Stimulated activated CD4-positive, alpha-beta T cell treated with anti-CD3 and anti-CD28 coated beads, TNF-alpha, amount 100 ng/mL, for 24 hours (primary cell): ENCODE data around the gene BAIAP2.

Experiments used
- DNase-seq, 3 experiments: peaks; one replicate each; pipeline ENCODE4 v3.0.0-alpha.2; 2020; ENCODE audit warnings: low read depth in 3 of 3

BAIAP2 gene

DNA sequence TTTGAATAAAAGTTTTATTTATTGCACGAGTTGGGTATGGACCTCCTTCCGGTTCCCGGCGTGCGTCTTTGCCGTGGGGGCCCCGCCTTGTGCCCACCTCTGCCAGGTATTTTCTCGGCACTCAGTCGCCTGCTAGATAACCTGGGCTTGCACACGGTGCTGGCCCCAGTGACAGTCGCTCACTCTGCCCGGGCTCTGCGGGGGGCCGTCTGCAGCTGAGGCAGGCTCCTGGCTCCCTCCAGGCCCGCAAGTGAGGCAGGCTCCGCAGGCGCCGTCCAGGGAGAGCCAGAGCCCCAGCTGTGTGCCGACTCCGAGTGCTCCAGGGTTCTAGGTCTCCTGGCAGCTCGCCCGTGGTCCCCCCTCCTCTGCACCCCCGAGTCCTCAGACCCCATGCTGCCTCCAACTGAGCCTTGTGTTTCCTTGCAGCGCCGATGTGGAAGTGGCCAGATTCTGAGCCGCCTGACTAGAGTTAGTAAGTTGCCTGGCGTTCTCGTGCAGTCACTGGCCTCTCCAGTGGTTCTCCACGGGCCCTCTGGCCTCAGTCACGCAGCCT is 75.6 kb downstream of the BAIAP2 start:
- no peak for DNase-seq

DNA sequence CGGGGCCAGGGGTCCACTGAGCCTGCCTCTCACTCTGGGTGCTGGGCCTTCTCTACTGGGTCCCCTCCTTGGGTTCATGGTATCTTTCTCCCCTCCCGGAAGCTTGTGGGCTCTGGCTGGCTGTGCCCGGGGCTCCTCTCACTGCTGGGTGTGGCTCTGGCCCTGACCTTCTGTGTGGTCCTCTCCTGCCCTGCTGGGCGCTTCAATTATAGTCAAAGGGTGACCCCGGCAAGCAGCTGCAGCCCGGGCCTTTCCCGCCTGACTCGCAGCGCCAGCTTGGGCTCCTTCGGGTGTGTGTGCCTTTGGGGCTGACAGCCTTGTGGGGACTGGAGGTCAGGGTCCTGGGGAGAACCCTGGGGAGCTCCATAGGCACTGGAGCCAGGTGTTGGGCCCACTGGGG is 76.1 kb downstream of the BAIAP2 start:
- no peak for DNase-seq

DNA sequence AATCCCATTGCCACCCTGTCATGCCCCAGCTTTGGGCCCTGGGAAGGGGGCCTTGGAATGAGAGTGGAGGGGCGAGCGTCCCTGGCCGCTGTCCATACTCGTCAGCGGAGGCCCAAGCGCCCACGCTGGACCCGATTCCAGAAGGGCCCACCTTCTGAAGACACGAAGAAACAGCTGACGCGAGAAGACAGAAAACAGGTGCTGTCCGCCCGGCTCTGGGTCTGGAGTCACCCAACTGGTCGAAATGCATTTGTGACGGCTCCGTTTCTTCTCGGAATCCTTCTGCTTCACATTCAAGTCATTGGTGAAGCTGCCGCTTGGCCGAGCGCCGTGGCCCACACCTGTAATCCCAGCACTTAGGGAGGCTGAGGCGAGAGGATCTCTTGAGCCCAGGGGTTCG is 77.5 kb downstream of the BAIAP2 start:
- DNase-seq: no peak

DNA sequence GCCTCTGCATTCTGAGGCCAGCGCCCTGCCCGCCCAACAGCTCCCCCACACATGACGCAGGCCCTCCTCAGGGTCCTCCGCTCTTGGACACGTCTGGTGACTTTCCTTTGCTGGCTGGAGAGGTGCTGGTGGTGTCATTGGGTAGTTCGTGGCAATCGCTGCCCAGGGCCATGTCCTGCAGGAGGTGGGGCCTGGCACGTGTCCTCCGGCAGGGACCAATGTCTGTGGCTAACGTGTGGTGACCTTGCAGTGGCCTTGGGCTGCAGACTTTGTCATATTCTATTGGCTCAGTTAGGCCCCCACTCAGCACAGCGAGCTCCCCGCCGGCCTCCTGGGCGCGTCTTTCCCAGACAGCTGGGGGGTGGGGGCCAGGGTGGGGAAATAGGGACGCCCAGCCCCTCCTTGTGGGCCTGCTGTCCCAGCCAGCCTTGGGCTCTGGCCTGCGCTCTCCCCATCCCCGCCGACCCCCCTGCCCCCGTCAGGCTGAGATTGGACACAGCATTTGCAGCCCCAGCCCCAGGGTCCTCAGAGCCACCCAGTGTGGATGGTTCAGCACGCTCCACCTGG is 78.3 kb downstream of the BAIAP2 start:
- DNase-seq: no peak

DNA sequence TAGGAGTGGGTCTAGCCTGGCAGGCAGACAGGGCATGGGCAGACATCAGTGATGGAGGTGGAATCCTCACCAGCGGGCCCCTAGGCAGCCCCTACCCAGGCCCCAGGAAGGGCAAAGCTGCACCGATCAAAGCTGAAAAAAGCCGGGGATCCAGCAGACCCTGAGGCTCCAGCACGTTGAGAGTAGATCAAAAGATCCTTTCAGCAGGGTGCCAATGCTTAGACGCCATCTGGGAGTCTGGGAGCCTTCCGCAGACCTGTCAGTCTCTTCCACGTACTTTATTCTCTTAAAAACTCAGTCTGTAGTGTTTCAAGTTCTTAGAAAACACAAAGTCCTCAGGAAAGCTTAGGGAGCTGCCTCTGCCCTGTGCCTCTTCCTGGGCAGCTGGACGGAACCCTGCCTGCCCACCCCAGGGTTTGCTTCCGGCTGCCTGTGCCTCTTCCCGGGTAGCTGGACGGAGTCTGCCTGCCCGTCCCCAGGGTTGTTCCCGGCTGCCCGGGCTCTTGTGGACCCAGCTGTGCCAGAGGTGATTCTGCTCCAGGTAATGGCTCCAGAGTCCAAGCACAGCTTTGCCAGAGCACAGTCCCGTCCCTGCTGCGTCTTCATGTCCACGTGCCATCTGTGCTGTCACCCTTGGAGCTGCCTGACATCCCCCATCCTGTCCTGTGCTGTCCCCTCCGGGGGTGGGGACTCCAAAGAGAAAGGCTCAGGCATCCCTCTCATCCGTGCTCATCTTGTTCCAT is 79.6 kb downstream of the BAIAP2 start:
- DNase-seq: no peak

DNA sequence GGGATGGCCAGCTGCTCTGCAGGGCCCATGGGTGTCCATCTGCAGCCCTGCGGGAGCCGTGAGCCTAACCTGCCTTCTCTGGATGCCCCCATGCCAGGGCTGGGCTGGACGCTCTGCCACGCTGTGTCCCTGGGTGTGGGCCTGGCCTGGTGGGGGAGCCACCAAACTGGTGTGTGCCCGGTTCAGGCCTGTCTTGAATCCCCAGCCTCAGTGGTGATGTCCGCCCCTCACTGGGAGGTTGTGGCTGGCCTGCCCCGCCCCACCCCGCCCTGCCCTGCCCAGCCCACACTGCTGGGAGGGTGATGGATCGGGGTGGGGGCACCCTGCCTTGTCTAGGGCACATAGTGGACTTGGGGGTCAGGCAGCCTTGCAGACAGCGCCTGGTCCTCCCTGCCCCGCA is 80.3 kb downstream of the BAIAP2 start:
- DNase-seq: no peak

DNA sequence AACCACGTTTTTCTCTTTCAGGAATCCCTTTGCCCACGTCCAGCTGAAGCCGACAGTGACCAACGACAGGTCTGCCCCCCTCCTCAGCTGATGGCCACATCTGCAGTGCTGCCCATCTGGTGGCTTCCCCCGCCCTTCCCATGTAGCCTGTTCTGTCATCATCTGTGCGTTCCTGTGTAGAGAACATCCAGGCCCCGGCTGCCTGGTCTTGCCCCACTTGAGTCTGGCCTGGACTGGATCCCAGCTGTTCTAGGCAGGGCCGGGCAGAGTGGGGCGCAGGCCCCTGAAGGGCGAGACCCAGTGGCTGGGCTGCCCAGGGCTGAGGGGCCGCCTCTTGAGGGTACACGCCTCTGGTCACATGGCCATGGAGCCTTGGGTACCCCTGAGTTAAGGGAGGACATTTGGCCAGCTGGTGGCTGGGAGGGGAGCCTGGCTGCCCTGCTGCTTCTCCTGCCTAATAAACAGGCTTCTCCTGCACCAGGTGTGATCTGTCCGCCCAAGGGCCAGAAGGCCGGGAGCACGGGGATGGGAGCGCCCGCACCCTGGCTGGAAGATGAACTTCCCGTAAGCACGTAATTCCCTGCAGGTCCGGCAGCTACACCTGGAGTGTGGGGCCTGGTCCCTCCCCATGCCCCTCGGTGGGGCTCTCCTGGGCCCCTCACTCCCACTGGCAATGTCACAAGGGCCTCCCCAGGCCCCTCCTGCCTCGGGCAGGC is 81.0 kb downstream of the BAIAP2 start:
- no peak for DNase-seq

DNA sequence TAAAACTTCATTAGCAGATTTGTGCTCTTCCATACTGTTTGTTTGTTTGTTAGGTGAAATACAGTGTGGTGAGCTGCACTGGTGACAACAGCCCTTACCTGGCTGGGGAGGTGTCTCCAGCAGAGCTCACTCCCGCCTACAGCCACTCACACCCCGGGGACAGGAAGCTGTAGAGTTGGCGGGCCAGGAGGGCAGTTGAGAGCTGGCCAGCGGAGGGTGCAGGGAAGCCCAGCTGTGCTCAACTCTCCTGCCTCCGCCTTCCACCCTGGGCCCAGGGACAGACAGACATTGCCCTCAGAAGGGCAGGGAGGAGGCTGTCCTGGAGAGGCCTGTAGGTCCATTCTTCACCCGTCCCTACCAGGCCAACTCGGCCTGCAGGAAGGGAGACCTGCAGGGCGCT is 81.8 kb downstream of the BAIAP2 start:
- no peak for DNase-seq

DNA sequence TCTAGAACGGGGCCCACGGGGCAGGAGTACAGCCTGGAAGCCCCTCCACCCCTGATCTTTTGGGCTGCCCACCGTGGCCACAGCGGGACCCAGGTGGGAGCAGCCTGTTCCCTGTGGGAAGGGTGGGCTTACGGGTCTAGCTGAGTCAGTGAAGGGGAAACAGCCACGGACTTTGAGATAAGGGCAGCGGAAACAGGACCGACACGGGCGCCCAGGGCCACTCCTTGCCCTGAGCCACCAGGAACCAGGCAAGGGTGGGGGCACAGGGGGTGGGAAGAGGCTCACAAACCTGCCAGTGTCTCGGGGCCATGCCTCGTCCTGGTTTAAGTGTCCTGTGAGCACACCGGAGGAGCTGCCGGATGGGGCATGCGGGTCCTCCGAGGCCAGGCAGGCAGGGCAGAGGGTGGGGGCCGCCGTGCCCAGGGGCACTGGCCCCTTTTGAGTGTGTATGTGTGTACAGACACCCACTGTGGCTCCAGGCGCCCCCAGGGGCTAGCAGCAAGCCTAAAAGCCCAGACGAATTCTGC is 82.8 kb downstream of the BAIAP2 start:
- DNase-seq: no peak

DNA sequence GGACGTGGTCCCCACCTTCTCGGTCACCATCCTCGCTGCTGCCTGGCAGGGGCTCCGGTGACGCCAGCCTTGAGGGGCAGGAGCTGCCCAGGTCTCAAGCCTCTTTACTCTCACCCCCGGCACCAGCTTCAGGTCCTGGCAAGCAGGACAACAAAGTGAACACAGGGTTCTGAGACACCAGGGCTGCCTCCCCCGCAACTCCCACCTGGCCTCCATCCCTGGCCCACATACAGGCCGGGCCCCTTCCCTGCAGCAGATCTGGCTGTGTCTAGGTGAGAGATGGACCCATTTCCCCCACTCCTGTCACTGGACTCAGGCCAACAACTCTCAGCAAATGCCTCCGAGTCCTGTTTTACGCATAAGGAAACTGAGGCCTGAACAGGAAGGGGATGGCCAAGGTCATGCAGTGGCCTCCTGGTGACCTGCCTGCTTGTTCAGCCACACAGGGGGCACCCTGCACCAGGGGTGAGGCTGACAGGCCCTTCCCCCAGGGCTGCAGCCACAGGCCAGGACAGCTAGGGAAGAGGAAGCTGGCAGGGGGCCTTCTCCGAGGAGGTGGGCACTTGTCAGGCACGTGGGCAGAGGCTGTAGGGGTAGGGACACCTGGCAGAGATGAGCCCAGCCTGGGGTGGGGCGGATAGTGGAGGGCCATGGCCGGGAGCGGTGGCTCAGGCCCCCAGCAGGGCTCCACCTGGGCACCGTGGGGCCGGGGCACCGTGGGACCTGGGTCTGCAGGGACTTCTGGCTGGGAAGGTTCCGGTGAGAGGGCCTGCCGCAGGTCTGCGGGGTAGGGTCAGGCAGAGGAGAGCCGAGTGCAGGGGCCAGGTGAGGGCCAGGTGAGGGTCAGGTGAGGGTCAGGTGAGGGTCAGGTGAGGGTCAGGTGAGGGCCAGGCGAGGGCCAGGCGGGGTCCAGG is 83.6 kb downstream of the BAIAP2 start:
- DNase-seq: no peak

DNA sequence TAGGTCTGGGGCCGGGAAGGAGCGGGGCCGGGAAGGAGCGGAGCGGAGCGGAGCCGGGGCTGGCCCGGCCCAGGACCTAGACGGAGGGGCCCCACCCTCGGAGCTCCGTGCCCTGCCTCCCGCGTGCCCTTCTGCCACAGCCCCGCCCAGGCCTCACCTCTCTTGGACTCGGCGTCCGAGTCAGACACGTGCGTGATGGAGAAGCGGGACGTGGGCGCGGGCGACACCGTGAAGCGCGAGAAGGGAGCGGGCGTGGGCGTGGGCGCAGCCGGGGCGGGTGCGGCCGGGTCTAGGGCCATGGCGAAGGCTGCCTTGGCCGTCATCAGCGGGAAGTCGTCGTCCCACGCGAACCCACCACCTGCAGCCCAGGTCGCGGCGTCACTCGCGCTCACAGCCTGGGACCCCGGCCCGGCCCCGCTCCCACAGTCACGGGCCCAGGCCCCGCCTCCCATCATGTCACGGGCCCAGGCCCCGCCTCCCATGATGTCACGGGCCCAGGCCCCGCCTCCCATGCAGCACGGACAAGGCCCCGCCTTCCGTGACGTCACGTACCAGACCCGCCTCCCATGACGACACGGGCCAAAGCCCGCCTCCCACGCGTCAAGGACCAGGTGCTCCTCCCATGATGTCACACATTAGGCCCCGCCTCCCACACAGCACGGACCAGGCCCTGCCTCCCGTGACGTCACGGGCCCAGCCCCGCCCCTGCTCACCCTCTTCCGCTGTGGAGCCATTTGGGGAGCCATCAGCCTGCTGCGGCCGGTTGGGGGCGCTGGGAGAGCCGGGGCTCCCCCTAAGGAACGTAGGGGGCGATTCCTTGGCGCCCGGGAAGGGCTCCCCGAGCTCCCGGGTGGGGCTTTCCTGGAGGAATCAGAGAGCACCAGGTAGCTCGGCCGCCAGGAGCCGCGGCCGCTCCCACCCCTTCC is 84.5 kb downstream of the BAIAP2 start:
- DNase-seq: peak; percentile 64 to 83 (median 73)

DNA sequence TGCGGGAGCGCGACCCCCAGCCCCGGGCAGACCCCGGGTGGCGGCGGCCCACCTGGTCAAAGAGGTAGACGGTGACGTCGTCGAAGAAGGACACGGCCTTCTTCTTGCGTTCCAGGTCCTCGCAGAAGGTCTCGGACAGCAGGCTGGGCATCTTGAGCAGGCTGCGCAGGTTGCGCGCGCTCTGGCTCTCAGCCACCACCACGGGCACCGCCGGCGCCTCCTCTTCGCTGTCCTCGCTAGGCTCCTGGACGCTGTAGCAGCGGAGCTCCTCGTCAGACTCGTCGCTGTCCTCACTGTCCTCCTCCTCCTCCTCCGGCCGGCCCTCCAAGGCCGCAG is 85.2 kb downstream of the BAIAP2 start:
- no peak for DNase-seq

DNA sequence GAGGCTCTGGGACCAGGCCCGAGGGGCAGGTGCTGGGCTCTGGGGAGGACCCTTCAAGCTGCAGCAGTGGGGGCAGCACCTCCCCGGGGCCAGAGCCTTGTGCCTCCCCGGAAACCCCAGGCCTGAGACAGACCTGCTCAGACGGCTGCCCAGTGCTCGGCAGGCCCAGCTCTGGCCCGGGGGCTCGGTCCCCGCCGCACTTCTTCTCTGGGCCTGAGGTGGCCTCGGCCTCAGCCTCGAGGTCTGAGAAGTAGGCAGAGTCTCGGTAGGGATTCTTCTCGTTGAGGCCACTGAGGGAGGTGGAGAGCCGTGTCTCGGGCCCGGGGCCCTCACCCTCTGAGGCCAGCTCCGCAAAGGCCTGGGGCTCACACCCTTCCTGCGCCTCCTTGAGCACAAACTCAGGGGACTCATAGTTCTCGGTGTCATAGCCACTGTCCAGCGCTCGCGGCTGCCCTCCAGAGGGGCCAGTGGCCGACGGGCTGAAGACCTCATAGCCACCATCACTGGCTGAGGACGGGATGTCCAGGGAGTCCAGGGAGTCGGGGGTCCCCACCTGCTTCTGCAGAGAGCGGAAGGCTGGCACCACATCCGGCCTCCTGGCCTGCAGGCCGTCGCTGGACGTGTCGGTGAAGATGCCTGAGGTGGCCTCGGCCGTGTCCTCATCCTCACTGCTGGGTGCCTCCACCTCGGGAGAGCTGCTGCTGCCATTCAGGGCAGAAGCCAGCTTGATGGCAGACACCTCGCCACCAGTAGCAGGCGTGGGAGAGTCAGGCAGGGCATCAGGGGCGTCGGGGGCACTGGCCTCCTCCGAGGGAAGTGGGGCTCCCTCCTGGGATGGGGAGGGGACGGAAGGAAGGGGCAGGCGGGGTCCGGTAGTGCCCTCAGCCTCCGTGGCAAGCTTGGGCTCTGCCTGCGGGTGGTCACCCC is 86.0 kb downstream of the BAIAP2 start:
- DNase-seq: no peak

DNA sequence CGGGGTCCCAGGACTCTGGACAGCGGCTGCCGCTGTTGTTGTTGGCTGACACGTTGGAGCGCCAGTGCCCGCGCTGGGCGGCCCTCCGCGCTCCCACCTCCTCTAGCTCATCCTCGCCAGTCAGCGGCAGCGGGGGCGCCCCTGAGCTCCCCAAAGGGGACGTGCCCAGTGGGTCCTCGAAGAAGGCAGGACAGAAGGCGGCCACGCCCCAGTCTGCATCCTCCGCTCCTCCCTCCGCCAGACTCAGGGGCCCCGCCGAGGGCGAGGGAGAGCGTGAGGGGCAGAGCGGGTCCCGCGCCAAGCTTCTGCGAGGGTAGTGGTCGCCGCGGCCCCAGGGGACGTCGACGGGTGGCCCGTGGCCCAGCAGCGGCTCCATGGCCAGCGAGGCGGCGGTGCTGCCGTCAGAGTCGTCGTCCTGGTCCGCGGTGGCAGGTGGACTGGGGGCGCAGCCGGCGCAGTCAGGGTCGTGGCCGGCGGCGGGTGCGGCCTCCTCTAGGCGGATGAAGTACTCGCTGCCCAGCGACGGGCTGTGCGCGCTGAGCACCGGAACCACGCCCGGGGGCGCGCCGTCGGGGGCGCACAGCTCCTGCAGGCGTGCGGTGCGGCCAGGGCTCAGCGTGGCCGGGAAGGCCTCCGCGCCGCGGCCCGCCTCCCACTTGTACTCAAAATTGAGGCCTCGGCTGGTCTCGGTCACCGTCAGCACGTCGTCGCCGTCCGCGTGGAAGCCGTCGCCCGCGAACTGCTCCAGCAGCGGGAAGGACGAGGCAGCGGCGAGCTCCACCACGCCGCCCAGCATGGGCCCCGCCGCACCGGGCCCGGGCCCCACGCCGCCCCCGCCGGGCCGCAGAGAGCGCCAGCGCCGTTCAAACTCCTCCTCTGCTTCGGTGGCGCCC is 87.1 kb downstream of the BAIAP2 start:
- no peak for DNase-seq

DNA sequence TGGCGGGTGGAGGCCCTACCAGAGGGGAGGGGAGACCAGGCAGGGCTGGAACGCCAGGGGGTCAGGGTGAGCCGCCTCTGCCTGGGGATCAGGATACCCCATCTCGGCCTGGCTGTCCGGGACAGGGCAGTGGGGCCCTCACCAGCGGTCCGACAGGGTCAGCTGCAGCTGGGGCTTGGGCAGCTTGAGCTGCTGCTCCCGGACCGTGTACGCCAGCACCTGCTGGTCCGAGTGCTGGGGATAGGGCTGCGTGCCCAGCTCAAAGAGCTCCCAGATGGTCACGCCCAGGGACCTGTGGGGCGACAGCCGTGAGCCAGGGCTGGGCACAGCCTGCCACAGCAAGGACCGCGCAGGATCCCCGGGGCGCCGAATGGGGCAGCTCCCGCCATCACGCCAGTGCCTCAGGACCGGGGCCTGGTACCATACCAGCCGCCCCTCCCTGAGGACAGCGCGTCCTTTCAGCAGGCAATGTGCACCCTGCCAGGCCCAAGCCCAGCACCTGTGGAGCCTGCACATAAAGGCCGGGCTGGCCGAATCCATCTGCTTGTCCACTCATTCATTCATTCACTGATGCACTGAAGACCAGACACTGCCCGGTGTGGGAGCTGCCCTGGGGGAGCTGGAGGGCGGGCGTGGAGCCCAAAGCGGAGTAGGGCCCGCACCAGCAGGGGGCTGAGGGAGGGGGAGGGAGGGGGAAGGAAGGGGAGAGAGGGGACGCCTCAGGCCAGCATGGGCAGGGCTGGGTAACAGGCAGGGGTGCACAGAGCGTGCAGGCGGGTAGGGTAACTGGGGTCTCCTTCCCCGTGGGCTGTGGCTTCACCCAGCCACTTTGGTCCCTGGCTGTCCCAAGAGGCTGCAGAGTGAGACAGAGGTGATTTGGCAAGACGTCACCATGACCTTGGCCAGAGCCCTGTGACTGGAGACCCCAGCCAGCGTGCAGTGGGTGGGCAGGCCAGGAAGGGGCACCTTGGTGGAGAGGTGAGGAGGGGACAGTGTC is 88.4 kb downstream of the BAIAP2 start:
- DNase-seq: no peak

DNA sequence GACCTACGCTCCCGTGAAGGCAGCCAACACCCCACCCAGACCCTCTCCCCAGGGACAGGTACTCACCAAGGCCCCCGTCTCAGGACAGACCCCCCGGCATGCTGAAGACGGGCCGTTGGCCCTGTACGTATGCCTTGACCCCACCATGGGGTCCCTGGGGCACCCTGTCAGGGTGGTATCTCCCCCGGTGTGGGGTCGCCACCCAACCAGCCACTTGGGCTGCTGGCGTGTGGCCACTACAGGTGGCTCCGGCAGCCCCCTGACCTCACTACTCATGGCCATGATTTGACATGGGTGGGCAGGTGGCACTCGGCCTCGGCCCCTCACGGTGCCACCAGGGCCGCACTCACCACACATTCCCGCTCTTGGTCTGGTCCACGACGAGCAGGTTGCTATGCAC is 89.4 kb downstream of the BAIAP2 start:
- DNase-seq: no peak

DNA sequence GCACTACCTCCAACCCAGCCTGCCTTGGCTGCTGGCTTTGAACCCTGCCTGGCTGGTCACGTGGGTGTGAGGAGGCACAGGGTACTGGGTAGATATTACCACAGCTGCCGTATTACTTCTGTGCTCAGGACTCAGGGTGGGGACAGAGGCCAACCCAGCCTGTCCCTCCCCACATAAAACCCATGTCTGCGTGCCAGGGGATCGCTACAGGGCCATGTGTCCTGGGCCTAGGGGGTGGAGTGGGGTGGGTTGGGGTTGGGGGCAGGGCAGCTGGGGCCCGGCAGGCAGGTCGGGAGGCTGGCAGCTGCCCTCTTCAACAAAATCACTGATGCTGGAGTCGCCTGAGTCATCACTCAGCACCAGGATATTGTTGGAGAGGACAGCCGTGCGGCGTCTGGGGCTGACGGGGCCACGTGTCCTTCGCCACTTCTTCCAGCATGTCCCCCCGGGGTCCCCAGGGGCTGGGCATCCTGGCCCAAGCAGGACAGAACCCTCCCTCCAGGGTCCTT is 90.7 kb downstream of the BAIAP2 start:
- DNase-seq: no peak
